NCI-H2171 (cell line): ENCODE measurements around the gene CELSR1.
A peak's percentile ranks its signal among the peaks of the same experiment; 100 is the strongest.

Experiments used
- DNase-seq: peaks from one replicate; lab custom pipeline; 2025; lab: John Stamatoyannopoulos, UW

Gene CELSR1

GRCh38 chr22:46394622-46395021 lies 142.8 kb downstream of the CELSR1 start:
- no peak for DNase-seq

DNA sequence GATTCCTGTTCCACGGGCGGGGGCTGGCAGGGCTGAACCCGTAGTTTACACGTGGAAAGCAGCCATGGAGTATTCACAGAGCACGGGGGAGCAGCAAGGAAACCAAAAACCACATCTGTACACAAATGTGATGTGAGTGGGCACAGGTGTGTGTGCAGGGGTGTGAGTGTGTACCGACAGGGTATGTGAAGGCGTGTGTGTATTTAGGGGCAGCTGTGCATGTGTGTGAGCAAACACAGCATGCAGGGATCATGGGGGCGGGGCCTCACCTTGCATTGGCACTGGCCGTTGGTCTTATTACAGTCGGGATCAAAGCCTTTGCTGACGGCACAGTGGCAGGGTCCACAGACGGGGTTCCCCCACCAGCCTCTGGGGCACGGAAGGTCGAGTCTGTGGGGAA lies 143.5 kb downstream of the CELSR1 start:
- DNase-seq, result no peak

DNA sequence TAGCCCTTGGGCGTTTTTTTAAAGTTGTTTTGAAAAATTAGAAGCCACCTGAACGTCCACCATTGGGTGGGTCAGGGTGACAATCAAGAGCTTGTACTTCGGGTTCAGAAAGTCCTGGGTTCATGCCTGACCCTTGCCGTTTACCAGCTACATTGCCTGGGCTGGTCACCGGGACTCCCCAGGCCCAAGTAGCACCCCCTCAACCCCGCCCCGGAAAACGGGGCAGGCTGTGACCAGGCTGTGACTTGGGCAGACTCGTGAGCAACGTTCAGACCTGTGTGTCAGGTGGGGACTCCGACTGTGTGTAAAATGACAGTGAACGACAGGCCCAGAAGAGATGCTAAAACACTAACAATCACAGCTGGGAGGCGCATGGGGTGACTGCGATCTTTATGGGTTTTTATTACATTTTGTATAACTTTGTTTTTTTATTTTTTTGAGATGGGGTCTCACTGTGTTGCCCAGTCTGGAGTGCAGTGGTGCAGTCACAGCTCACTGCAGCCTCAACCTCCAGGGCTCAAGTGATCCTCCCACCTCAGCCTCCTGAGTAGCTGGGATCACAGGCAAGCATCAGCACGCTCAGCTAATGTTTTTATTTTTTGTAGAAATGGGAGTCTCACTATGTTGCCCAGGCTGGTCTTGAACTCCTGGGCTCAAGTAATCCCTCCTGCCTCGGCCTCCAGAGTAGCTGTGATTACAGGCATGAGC lies 145.1 kb downstream of the CELSR1 start:
- DNase-seq, result no peak

DNA sequence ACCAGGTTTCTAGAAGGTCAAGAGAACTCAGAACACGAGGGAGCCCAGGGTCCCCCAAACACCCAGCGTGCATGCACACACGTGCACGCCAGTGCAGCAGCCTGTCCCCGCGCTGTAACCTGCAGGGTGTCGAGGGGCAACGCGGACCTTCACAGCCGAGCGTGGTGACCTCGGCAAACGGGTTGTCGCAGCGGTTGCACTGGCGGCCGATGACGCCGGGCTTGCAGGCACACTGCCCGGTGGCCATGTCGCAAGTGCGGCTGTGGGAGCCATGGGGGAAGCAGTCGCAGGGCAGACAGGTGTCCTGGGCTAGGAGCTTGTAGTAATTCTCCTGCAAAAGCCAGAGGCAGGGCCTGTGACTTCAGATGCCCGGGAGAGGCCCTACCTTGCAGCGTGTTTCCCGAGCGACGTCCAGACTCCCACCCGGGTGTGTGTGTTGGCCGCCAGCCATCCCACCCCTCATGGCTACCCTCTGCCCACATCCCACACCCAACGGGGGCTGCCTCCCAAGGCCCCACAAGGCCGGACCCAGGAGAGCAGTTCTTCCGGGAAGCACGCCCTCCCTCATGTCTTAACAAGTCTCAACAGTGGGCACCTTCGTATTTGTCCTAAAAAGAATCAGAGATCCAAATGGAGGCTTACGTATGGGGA lies 145.8 kb downstream of the CELSR1 start:
- no peak for DNase-seq

DNA sequence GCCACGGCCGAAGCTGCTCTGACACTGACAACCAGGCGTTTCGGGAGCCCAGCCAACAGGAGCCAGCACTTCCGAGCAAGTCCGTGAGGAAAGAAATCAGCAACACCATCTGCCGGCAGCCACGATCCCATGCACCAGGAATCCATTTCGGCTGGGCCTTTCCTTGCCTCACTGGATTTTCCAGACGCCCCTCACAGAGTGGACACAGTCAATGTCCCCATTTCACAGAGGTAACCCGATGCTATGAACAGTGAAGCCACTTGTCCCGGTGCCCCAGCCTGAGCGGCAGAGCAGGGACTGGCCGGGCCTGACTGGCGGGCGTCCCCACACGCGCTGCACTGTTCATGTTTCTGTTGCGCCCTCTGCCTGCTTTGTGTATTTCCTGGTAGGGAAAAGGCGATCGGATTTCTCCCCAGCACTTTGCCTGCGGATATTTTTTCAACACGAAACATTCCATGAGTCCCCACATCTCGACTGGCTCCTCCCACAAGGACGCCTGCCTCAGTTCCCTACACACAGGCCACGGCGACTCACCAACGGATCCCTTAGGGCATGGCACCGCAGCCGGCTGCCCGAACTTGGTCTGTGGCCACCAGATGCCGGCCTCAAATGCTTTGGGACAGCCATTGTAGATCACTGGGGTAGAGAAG lies 146.6 kb downstream of the CELSR1 start:
- peak; percentile 59 for DNase-seq

- DNase-seq, result no peak
These were observed 147.2 kb downstream of the CELSR1 start for GRCh38 chr22:46390105-46390651.

GRCh38 chr22:46389081-46389480 lies 148.3 kb downstream of the CELSR1 start:
- DNase-seq, result no peak

DNA sequence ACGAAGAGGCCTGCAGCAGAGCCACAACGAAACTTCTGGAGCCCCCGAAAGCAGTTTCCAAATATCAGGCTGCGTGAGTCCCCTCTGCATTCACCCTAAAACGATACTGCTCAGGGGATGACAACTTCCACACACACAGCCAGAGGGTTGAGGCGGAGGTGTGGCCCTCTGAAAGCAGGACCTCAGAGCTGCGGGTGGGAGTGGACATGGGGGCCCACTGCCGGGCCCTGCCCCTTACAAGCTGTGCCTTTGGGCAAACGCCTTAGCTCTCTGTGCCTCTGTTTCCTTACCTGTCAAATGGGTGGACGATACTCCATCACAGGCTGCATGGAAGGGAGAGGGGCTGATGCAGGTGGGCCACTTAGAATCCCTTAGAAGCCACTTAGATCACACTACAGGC lies 148.8 kb downstream of the CELSR1 start:
- DNase-seq, result no peak

DNA sequence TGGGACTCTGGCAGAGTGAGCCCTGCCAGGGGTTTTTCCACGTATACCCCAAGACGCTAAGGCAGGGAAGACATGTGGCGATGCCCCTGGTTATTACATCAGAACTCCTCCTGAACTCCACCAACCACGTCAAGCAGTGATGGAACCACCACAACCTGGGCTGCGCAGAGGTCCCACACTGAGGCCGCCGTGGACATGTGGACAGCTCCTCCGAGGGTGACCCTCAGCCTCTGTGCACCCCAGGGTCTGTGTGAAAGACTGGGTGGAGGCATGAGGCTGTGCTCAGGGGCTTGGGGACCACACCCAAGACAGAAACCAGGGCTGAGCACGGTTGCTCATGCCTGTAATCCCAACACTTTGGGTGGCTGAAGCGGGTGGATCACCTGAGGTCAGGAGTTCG lies 149.7 kb downstream of the CELSR1 start:
- DNase-seq, result no peak

- DNase-seq, result no peak
These were observed 151.1 kb downstream of the CELSR1 start for GRCh38 chr22:46386312-46386711.

DNA sequence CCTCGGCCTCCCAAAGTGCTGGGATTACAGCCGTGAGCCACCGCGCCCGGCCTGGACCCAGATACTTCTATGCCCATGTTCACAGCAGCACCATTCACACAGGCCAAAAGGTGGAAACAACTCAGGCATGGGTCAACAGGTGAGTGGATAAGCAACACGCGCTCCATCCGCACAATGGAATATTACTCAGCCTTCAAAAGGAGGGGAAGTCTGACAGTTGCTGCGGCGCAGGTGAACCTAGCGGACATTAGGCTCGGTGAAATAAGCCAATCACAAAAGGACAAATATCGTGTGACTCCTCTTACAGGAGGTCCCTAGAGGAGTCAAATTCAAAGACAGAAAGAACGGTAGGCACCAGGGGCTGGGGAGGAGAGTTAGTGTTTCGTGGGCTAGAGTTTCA lies 154.9 kb downstream of the CELSR1 start:
- no peak for DNase-seq

DNA sequence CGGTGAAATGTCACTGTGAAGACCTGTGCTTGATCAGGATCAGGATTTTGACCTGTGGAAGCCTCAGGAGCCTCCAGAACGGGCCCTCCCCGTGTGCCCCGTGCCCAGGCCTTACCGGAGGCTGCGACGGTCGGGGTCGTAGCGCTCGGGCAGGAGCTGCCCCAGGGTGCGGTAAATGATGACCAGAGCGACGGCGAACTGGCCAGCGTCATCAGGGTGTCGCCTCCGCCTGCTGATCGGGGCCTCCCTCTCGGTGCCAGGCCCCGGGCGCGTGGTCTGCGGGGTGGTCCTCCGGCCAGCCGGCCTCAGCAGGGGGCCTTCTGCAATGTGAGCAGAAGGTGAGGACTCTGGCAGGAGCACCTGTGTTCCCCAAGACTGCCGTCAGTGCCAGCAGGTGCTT lies 155.7 kb downstream of the CELSR1 start:
- DNase-seq, result no peak

- DNase-seq, result no peak
These were observed 156.3 kb downstream of the CELSR1 start for GRCh38 chr22:46381142-46381541.

- DNase-seq, result no peak
These were observed 156.8 kb downstream of the CELSR1 start for GRCh38 chr22:46380581-46380980.

DNA sequence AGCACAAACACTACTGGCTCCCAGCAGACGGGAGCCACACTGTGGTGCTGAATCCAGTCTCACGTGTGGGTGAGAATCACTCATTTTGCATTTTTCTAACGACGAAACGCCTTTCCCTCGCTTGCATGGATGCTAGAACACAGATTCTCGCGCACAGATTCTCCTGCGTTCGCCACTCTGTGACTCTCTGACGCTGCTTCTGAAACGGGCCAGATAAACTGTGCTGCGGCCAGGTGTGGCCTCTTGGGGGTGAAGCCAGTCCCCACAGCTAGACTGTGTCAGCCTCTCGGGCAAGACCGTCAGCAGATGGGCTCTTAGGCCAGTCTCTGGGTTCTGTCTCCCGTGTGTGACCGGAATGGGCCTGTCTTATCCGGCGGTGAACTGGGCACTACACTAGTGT lies 157.4 kb downstream of the CELSR1 start:
- no peak for DNase-seq

DNA sequence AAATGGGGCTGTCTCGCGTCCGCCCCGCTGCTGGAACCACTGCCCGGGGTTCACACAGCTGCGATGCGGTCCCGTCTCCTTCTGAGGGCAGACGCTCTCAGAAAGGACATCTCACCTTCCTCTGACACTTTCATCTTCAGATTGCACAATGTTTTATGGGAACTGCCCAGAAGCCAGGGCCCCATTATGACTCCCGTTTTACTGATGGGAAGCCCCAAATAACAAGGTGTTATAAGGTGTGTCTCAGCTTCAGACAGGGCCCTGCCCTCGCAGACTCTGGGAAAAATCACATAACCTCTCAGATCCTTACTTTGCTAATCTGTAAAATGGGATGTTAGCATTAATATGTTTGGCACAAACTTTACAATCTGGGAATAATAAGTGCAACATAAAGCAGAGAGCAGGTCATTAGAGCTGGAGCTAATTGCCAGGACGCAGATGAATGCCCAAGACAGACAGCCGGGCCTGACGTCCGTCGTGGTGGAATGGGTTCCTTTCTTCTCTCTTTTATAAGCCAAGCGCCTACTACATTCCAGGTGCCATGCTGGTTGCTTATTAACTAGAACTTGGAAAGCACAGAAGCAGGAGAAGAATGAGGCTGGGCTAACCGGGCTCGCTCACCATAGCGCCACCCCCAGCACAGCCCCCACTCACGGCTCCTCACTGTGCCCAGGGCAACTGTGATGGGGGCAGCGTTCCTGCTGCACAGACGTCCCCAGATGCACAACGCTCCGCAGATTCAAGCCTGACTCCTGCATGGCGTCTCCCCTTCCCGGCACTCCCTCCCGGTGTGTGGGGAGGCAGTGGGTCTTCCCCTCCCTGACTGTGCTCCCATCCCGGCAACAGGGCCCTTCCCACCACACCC lies 158.1 kb downstream of the CELSR1 start:
- DNase-seq, result no peak

DNA sequence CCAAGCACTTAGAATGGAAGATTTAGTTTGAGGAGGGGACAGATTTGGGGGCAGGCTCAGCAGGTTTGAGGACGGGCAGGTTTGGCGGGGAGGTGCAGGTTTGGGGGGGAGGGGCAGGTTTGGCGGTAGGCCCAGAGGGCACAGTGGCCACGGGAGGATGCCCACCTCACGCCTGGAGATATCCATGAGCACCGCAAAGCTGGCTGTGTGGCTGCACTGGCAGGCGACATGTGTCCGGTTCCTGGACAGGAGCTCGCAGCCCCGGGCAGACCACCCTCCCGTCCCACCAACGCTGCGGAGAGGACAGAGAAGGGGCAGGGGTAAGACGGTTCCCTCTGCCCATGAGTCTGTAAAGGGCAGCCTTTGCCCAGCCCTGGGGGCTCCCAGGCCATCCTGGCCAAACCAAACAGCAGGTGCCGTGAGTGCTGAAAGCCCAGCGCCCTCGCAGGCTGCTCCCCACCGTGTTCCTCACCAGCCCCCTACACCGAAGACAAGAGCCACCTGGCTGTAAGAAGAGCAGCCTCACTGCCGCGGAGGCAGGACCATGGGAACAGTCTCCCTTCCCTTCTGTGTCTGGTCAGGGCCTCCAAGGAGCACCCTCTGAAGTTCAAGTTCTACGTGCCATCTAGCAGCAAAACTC lies 158.9 kb downstream of the CELSR1 start:
- DNase-seq, result no peak

- no peak for DNase-seq
These were observed 159.6 kb downstream of the CELSR1 start for GRCh38 chr22:46377525-46378425.

DNA sequence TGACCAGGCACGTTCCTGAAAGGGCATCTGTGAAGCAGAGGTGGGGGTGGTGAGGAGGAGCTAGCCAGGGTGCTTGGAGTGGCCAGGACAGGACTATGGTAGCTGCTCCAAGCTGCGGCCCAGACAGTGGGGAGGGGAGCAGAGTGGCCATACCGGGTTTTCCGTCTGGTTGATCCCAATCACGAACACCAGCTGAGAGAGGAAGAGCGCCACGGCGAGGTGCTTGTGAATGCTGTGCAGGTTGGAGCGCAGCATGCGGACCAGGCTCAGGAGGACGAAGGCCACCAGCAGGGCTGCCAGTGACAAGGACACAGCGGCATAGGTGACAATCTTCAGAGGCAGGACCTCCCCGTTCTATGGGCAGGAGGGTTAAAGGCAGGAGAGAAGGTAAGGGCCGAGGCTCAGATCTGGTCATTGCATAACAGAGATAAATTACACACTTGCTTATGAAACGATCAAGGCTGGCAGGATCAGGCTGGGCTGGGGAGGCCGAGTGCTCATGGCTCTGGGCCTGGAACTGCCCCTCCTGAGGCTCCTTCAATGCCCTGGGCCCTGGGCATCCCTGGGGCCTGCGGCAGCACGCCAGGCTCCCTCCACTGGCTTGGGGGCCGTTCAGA lies 160.4 kb downstream of the CELSR1 start:
- DNase-seq, result no peak

GRCh38 chr22:46376111-46376510 lies 161.3 kb downstream of the CELSR1 start:
- DNase-seq, result no peak
